Activated T-cell treated with anti-CD3 and anti-CD28 coated beads for 1 hour (primary cell): Measurements from ENCODE around the gene RHOH.

ENCODE experiments used
- DNase-seq: peaks from one replicate; pipeline ENCODE4 v3.0.0-alpha.2; 2020; ENCODE audit warnings: low read depth

RHOH gene

DNA sequence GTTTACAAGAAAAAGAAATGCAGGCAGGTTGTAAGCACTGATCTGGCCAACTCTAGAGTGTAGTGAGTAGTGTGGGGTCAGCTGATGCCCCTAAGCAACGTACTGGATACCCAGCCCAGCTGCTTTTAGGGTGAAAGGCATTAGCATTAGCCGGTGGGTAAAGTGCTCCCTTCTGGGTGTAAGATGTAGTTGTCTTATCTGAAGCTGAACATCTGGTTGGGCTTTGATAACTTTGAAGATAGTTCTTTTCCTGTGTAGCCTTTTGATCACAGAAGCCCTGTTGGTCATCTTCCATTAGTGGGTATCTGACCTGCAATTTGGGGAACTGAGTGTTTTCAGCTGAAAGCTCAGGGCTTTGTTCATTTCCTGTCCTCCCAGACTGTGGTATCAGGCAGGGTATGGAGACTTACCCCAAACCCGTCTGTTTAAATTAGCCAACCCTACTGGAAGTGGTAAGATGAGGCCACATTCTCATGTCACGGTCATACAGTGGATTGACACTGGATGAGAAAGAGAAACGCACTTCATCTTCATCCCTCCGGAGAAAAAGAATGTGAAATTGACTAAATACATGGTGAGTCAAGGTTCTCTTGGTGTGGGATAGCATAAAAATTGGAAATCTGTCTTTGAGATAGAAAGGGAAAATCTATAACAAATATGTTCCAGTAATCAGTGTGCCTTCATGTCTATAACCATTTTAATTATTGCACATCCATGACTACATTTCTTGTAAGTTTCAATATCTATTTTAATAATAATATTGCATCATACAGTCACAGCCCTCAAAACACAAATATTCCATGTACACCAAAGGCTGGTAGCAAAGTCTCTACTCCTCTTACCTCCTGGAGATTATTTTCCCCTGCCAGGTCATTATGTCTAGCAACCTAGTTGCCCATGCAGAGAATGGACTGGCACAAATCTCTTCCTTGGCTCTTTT is 8.7 kb downstream of the RHOH start:
- DNase-seq = no peak

DNA sequence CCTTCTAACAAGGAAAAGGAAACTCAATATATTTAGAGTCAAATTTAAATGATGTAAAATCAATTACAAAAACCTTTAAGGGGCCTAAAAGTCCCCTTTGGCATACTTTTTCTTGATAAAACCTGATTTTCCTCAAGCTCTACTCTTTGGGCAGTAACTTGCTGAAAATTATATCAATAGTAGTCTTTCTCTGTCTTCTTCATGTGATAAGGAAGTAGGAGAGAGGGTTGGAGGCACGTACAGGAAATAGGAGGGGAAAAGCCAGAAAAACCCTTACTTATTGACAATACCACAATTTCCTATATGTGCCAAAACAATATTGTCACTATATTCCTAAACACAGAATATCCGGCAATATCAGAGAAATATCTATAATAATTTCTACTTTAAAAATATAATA is 9.6 kb downstream of the RHOH start:
- no peak for DNase-seq

DNA sequence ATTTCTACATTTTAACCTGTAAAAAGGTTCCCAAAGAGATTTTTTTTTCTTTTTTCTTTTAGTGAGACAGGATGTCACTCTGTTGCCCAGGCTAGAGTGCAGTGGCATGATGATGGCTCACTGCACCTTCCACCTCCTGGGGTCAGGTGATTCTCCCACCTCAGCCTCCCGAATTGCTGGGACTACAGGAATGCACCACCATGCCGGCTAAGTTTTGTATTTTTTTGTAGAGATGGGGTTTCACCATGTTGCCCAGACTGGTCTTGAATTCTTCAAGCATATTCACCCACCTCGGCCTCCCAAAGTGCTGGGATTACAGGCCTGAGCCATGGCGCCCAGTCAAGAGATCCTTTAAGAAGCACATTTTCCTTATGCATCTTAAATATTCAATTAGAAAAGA is 12.6 kb downstream of the RHOH start:
- no peak for DNase-seq

DNA sequence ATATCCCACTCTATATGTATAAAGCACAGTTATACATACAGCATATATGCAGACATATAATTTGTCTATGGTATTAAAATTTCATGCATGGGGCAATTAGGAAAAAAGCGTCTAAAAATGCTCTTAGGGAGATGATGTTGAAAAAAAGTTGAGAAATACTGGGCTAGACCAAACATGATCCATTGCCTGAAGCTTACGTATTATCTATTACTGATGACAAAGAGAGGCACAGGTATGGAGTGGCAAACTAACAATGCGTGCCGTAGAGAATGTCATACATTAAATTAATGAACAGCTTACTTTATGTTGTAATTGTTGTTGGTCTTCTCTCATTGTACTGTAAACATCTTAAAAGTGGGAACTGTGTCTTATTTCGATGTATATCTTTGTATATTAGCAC is 13.9 kb downstream of the RHOH start:
- DNase-seq = no peak

GRCh38 chr4:40211224-40212185 is 14.7 kb downstream of the RHOH start:
- no peak for DNase-seq

DNA sequence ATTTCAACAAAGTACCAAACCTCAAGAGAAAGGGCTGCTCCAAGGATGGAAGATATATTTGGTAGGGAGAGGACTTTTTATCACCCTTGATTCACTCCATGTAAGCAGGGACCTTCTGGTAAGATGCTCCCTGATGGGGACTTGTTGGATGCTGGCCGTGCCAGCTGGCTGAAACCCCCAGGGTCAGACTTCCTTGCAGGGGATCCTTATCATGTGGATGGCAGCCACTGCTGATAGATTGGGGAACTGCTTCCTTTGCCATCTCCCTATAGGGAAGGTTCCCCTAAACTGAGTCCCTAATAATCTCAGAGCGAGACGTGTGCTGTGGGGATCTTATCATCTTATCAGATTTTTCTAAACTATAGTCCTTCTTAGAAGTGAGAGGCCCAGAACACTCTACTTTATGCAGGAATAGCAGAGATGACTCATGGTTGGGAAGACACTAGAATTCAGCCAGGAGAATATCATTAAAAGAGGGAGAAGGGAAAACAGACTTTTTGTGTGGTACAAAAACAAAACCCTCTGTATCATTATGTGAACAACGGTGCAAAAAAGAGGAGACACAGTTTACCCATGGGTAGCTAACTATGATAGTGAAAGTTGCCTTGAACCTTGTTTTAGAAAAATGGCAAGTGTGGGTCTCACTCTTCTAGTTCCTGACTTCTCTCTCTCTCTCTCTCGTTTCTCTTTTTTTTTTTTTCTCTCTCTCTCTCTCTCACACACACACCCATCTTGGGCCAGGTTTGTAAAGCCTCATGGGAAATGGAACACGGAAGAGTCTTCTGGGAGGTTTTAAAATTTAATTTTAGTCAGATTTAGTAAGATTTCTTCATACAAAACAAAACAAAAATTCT is 16.1 kb downstream of the RHOH start:
- DNase-seq = no peak

DNA sequence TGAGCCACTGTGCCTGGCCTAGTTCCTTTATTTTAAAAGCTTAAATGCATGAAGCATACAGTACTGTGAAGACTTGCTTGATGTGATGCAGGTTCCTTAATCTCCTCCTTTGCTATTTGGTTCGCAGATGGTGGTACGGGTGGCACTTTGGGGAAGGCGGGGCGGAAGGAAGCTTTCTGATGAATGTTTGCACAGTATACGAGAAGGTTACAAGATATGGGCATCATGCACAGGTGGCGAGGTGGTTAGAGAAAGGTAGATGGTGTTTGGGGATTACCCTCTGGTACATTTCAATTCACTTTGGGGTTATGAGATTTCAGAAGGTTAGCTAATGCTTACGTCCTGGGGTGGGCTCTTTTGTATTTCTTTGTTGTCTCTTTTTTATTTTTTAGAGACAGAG is 17.2 kb downstream of the RHOH start:
- DNase-seq = no peak

DNA sequence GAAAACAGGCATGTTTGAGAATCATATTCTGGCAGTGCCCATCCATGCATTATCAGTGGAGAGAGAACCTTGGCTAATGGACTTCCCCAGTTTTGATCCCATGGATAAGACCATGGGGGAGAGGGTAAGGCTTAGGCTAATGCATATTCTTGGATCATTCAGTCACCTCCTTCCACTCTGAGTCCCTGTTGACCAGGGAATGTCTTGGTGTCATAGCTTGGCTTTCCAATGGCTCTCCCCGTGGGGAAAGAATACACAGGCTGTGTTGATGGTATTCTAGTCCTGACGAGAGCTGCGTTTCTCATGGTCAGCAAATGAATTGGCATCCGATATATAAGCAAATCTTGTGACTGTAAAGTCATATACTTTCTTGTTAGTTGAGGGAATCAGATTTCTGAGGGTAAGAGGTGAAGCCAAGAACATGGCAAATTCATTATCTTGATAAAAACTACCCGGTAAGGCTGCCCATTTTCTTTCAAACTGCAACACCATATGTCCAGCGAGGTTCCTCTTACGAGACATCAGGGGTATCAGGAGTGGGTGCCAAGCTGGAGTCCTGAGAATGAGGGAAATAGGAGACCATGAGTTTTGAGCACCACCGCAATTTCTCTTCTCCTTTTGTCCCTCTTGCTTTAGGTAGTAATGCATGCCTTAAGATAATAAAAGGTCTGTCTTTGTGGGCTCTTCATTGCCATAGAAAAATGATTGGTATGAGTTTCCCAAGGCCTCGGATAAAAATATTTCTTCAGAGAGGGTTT is 18.0 kb downstream of the RHOH start:
- no peak for DNase-seq

- DNase-seq = no peak
Measured at GRCh38 chr4:40216622-40217366, 20.0 kb downstream of the RHOH start.

DNA sequence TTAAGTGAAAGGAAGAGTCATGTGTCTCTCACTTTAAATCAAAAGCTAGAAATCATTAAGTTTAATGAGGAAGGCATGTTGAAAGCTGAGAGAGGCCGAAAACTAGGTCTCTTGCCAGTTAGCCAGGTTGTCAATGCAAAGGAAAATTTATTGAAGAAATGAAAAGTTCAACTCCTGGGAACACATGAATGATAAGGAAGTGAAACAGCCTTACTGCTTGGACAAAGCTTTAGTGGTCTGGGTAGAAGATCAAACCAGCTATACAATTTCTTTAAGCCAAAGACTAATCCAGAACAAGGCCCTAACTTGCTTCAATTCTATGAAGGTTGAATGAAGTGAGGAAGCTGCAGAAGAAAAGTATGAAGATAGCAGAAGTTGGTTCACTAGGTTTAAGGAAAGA is 24.9 kb downstream of the RHOH start:
- DNase-seq = no peak

DNA sequence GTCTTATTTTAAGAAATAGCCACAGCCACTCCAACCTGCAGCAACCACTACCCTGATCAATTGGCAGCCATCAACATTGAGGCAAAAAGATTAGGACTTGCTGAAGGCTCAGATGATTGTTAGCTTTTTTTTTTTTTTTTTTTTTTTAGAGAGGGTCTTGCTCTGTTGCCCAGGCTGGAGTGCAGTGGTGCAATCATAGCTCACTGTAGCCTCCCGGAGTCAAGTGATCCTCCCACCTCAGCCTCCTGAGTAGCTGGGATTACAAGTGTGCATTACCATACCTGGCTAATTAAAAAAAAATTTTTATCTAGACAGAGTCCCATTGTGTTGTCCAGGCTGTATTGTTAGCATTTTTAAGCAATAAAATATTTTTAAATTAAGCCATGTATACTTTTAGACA is 26.5 kb downstream of the RHOH start:
- no peak for DNase-seq

- no peak for DNase-seq
Measured at GRCh38 chr4:40224432-40224831, 27.6 kb downstream of the RHOH start.

DNA sequence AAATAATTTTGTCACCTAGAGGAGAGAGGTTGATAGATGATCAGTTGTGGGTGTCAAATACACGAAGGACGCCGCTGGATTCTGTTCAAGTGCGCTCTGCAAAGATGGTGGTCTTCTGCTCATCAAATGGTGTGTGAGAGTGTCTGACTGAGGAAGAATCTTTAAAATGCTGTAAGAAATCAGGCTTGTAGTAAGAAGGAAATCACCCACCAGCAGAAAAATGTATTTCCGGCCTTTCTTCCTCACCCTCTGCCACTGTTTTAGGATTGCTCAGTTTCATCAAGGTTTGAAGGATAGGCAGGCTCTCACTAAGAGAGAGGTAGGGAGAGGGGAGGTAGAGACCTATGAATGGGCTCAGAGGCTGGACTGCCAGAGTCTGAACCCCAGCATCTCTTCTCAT is 28.7 kb downstream of the RHOH start:
- no peak for DNase-seq

DNA sequence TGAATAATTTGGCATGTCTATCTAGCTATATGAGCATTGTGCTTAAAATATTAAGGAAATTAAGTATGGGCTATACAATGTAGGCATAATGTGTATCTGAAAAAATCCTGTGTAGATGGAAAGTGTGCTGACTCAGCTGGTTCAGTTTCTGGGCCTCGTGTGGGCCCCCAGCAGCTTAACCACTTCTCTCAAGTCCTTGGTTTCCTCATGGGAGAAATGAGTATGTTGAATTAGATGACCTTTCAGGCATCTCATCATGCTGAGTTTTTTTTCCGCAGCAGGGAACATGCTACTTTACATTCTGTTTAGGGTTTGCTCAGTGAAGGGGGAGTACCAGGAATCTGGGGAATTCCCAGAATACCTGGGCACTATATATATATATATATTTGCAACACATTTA is 30.5 kb downstream of the RHOH start:
- DNase-seq = no peak

DNA sequence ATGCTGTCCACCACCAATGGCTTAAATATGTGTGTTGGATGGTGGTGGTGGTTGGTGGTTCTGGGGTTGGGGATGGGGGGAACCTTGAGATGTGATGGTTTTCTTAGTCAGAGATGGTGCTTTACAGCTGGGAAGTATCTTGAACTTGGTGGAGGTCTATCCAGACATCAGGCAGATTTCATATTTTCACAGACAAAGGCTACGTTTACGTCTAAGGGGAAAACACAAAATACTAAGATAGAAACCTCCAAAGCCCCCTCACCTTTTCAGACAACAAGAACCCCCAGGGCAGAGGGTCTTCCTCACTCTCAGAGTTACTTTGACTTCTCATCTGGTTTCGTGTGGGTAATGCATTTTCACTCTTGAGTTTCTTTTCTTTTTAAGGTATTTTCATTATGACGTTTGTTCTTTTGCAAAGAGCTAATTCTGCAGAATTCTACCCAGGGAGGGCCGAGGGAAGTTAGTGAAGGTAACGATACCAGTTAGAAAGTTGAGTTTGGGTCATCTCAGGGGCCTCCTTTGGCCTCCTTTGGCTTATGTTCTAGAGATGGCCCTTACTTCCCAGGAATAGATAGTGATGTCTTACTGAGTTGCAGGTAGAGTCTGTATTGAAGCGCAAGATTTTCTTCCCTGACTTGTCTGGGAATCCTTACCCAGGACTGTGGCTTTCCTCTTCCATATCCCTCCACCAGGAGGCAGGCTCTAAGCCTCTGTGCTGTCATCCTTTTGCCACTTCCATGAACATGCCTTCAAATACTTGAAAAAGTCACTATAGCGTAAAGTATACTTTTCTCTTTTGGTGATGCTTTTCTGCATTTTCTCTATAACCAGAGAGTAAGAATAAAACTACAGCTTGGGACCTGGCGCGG is 31.9 kb downstream of the RHOH start:
- no peak for DNase-seq

- DNase-seq = no peak
Measured at GRCh38 chr4:40231316-40231863, 34.6 kb downstream of the RHOH start.

DNA sequence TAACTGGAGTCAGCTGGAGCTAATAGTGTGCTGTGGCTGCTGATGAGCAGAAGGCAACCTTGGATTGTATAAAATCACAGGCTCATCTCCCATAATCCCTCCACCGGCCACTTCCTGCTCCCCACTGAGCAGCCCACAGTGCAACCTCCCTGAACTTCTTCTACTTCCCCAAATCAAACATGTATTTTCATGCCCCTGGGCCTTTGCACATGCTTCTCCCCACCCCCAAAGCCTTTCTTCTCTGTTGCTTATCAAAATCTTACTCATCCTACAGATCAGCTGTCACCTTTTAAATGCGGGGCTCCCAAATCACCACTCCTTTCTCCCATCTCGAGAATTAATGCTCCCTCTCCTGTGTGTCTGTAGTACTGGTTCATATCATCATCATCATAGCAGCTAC is 35.8 kb downstream of the RHOH start:
- DNase-seq = no peak

DNA sequence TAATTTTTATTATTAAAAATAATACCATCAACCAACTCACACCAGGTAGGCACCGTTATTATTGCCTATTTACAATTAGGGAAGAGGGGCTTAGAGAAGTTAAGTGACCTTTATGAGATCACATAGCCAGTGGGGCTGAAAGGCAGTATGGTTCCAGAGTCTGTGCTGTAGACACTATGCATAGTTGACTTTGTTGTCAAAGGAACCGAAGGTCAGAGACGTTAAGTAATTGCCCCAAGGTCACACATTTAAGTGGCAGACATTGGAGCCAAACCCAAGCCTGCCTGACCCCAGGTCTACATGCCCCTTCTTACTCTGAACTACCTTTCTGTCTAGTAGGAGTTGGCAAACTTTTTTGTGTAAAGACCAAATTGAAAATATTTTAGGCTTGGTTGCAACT is 36.4 kb downstream of the RHOH start:
- DNase-seq = no peak

DNA sequence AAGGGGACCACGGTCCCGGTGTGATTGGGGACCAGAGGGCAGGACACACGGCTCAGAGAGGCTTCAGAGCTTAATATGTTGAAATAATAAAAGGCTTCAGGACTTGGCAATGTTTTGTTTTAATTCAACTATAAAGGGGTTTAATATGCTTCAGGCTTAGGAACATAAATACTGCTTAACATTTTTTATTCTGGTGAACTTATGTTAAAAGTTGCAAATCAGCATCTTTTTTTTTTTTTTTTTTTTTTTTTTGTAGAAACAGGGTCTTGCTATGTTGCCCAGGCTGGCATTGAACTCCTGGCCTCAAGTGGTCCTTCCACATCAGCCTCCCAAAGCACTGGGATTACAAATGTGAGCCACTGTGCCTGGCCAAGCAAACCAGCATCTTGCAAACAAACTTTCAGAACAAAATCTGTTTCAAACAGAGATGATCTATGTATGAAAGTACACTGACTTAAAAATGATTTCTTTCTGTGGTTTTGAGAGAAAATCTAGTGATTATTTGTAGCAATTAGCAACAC is 37.7 kb downstream of the RHOH start:
- DNase-seq = no peak
